Upper lobe of left lung (tissue), 4 donors: Measurements from ENCODE around the gene CAMSAP1.

Experiments used
- CTCF ChIP-seq, 6 experiments: fragments of 450-650 bp in 4 of 6; fragments of 200-600 bp in 2 of 6; sonication (generic) in 2 of 6; IDR thresholded peaks; one replicate each; pipeline ENCODE4 v1.5.1; 2016 to 2019; ENCODE audit warnings: antibody characterized with exemption in 6 of 6
- EP300 ChIP-seq, 4 donors: sonication (generic); formaldehyde crosslinking; IDR thresholded peaks; one replicate each; pipeline ENCODE4 v1.5.1; 2017; ENCODE audit warnings: antibody characterized with exemption in 4 of 4, control low read depth in 2 of 4
- POLR2A ChIP-seq, 4 donors: fragments of 450-650 bp; IDR thresholded peaks; one replicate each; pipeline ENCODE4 v1.5.1; 2016 to 2017; ENCODE audit warnings: antibody characterized with exemption in 4 of 4, mild to moderate bottlenecking in 2 of 4
- POLR2AphosphoS5 ChIP-seq, 2 donors: sonication (generic); formaldehyde crosslinking; IDR thresholded peaks; one replicate each; pipeline ENCODE4 v1.5.1; 2017; ENCODE audit warnings: antibody characterized with exemption in 2 of 2

GRCh38 chr9:135765416-135765815 is 141.9 kb downstream of the CAMSAP1 start:
- TF ChIP-seq CTCF (IDR thresholded peaks at IDR 0.05) (no peak), POLR2A (IDR thresholded peaks at IDR 0.05) (no peak), POLR2AphosphoS5 (IDR thresholded peaks at IDR 0.05) (no peak), EP300 (IDR thresholded peaks at IDR 0.05) (no peak)
